NCI-H1694 treated with DMSO at 0.1 percent for 48 hours (cell line): ENCODE results near the gene TK2.
A peak's percentile ranks its signal among the peaks of the same experiment; 100 is the strongest.
"Not testable (repeated sequence)": the region's sequence is repeated elsewhere in the genome, so short reads cannot be mapped to it uniquely, and the experiment has no call there.

Experiments
- DNase-seq: peaks from one replicate; lab custom pipeline; 2025; lab: John Stamatoyannopoulos, UW

The TK2 gene

DNA sequence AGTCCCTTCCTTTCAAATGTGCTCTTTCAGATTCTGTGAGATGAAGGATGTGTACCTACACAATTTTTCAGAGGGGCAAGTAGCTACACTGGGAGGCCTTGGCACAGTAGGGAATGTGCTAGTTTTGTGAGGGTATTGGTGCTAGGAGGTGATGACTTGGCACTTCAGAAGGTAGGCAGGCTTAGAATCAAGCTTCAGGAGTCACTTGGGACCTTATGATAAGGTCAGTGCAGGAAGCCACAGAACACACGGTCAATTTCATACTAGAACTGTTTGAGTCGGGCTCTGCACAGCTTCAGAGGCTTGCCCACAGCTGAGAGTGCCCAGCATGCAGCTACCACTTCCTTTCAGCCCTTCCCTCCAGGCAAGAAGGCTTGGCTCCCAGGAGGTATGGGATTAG lies 22.4 kb upstream of the TK2 start:
- no peak for DNase-seq

DNA sequence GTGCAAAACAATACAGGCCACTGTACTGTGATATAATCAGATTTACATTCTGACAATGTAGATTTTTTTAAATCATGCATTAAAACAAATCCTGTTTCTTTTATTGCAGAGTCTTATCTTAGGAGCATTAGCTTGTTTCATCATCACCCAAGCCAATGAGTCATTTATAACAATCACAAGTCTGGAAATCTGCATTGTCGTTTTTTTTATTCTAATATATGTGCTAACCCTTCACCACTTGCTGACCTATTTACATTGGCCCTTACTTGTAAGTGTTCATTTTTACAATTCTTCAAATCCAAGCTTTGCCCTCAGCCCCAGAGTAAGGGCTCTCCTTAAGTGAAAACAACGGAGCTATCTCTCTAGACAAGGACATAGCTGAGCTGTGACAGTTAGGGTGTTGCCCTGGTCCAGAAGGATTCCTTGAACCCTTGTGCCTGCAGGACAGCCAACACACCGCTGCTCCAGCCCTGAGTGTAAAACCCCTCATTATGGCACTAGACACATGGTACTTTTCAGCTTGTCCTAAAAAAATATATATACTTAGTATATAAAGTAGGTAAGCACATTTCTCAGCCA lies 20.0 kb upstream of the TK2 start:
- no peak for DNase-seq

DNA sequence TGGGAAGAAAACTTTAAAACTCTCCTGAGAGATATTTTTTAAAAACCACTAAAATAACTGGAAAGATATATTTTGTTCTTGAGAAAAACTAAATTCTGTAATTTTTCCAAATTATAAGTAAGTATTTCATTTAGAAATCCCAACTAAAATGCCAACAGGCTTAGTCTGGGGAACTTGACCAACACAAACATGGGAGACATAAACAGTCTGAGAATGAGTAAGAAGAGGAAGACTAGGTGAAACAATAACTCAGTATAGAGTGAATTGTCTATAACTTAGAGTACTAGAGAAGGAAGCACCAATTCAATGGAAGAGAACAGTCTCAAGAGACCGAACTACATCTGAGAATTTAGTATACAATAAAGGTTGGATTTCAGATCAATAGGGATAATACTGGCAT lies 19.2 kb upstream of the TK2 start:
- no peak for DNase-seq

DNA sequence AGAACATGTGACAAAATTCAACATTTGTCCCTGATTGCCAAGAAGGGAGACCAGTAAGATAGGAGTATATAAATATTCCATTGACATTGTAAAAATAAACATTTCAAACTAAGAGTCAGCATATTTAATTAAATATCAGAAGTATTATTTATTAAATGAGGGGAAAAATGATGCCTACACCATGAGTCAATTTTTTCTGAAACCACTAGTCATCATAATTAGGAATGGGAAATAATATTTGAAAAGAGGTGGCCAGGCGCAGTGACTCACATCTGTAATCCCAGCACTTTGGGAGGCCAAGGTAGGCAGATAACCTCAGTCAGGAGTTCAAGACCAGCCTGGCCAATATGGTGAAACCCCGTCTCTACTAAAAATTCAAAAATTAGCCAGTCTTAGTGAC lies 18.4 kb upstream of the TK2 start:
- DNase-seq: no peak

DNA sequence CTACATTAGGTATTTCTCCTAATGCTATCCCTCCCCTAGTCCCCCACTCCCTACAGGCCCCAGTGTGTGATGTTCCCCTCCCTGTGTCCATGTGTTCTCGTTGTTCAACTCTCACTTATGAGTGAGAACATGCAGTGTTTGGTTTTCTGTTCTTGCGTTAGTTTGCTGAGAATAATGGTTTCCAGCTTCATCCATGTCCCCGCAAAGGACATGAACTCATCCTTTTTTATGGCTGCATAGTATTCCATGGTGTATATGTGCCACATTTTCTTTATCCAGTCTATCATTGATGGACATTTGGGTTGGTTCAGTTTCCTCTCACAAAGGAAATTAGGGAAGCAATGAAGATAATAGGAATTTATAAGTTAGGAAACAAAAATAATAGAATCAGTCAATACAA lies 17.3 kb upstream of the TK2 start:
- not testable (repeated sequence) for DNase-seq

DNA sequence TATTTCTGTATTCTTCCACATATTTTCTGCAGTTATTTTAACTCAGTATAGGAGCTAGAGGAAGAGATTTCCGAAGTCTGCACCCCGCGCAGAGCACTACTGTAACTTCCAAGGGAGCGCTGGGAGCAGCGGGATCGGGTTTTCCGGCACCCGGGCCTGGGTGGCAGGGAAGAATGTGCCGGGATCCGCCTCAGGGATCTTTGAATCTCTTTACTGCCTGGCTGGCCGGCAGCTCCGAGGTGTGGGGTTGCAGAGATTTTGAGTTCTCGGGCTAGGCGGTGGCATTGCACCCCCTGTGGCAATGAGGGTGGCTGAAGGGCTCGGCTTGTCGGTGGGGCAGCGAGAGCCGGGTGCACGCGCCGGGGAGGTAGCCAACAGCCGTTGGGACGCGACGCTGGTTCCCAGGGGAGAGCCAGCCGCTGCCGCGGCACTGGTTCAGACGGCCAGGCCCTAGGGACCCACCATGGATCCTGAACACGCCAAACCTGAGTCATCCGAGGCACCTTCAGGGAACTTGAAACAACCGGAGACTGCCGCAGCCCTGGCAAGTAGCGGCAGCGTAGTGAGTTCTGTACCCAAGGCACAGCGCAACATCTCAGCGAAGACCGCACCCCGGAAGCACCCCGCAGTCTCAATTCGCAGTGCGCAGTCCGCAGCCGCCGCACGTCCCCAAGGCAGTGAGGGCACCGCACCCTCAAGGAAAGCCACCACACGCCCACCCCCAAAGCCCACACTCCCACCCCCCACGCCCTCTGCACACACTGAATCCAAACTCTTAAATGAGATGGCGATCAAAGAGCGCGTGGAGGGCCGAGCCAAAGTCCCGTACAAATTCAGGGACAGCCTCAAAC lies 16.4 kb upstream of the TK2 start, which contains the start of gene CMTM1:
TSS of gene CMTM1 (plus strand) at position 389 of the 851 bp plus-strand sequence. CDS start at position 464, 75 bp downstream.
- DNase-seq: no peak

DNA sequence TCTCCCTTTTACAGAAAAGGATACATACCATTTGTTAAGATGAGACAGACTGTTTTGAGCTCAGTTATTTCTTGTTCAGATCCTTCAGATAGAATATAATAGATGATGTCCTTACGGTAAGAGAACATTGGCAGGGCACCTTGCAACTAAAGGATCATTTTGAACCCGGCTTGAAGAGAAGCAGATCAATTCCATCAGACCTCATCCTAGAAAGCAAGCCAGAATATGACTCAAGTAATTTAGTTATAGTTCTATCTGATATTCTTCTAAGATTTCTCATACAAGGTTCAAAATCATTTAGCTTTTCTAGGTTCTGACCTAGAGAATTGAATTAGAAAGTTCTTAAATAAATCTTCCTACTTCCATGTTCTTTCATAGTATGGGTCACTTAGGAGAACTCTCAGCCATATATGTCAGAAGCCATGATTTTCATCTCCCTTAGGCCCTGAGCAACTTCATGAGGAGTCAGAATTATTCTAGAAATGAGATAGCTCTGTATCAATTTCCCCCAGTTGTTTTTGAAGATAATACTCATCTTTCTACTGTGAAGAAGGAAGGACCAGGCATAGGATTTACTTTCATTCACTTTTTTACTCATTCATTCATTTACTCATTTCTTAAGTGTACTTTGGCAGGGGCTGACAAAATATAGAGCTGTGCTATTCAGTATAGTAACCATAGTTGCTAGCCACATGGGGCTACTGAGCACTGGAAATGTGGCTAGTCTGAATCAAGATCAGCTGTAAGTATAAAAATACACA lies 13.8 kb upstream of the TK2 start:
- DNase-seq: no peak

DNA sequence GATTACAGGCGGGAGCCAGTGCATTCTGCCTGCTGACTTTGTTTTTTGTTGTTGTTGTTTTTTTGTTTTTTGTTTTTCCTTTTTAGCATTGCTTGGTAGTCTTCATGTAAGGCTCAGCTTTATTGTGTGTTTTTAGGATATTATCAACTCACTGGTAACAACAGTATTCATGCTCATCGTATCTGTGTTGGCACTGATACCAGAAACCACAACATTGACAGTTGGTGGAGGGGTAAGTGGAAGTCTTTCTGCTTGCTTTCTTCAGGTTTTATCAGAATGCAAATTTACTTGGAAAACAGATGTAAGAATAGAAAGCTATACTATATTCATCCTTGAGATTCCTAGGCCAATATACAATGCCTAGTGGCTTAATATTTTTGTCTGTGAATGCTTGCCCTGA lies 13.1 kb upstream of the TK2 start:
- no peak for DNase-seq

DNA sequence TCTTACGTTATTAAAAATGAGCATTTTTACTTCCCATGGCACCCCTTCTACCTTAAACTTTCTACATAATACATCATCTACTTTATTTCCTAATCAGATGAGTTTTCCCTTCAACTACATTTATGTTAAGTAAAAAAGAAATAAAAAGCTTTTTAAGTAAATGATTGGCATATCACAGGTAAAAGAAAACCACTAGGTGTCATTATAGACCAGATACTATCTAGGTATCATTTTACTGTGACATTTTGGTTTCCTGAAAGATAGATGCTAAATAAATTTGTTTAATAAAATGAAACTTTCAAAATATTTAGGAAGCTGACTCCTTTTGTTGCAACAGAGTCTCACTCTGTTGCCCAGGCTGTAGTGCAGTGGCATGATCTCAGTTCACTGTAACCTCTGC lies 12.5 kb upstream of the TK2 start:
- DNase-seq: no peak

DNA sequence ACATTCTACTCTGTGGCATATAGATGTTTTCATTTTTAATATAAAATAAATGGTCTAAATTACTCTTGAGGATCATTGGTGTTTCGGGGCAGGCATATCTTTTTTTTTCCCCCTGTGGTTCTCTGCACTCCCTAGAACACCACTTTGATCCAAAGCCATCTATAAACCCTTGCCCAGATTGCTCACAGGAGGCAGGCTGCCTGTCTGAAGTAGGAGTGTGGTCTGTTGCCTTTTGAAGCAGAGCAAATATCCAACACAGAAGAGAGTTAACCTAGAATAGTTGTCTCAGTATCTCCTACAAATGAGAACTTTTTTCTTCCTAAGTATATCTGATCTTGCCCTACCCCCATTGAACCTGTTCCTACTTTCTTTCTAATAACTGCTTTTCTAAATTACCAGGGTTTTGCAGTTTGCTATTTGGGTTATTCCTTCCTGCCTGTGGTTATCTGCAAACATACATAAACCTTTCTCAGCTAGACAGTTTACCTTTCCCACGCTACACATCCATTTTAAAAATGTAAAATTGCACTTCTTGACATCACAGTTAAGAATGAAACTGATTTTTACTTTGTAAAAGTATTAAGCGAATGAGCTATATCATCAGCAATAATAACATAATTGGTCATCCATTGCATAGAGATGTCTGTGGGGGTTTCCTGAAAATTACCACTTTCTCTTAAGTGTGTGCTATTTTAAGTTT lies 11.6 kb upstream of the TK2 start:
- no peak for DNase-seq

DNA sequence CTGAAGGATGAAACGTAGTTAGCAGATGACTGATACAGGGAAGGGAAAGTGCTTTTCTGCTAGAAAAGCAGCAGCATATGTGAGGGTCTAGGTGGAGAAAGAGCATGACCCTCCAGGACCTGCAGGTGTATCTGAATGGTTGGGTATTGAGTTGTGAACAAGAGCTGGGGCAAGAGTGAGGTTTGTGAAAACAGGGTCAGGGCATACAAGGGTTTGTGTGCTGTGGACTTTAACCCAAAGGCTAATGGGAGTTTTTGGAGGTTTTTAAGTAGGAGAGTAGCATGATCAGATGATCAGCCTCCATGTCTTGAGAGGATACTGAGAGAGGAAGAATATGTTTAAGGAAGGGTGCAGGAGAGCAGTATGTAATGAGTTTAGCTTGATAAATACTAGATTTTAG lies 10.2 kb upstream of the TK2 start:
- no peak for DNase-seq

DNA sequence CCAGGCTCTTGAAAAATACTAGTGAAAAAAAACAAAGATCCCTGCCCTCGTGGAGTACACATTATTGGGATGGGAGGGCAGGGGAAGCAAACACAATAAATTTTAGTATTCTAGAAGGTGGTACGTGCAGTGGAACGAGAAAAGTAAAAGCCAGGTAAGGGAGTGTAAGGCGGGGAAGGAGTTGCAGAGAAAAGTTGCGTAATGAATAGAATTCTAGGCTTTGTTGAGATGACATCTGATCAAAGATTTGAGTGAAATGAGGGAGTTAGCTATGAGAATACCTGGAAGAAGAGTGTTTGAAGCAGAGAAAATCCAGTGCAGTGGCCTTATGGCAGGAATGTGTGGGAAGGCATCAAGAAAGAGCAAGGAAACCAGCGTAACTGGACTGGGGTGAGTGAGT lies 4.6 kb upstream of the TK2 start:
- DNase-seq: no peak

DNA sequence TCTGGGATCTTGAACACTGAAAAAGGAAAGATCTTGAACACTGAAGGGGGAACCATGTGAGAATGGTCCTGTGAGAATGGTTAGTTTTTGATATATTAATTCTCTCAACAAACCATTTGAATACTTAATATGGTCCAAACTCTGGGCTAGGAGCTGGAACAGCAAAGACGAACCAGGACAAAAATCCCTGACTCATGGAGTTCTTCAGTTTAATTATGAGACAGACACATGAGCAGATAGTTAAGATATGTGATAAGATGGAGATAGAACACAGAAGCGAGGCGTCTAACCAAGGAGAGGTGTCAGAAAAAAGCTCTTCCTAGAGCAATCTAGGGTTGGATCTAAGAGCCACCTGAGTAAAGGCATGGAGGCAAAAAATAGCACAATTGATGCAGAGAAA lies 4.1 kb upstream of the TK2 start:
- no peak for DNase-seq

DNA sequence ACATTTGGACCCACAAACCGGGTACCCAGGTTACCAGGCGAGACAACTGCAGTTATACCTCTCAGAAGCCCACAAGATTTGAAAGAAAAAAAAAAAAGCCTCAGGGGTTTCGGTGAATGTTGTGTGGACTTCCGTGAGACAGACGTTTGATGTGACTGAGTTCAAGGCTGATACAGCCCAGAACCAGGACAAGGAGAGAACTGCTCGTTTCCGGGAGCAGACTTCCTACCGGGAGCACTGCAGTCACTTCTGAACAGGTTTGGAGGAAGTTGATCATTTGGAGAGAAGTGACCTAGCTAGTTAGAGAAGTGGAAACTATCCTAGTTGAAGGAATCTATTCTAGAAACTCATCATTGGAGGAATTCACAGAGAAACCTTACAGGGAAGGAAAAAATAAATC lies 3.3 kb upstream of the TK2 start:
- DNase-seq: no peak

DNA sequence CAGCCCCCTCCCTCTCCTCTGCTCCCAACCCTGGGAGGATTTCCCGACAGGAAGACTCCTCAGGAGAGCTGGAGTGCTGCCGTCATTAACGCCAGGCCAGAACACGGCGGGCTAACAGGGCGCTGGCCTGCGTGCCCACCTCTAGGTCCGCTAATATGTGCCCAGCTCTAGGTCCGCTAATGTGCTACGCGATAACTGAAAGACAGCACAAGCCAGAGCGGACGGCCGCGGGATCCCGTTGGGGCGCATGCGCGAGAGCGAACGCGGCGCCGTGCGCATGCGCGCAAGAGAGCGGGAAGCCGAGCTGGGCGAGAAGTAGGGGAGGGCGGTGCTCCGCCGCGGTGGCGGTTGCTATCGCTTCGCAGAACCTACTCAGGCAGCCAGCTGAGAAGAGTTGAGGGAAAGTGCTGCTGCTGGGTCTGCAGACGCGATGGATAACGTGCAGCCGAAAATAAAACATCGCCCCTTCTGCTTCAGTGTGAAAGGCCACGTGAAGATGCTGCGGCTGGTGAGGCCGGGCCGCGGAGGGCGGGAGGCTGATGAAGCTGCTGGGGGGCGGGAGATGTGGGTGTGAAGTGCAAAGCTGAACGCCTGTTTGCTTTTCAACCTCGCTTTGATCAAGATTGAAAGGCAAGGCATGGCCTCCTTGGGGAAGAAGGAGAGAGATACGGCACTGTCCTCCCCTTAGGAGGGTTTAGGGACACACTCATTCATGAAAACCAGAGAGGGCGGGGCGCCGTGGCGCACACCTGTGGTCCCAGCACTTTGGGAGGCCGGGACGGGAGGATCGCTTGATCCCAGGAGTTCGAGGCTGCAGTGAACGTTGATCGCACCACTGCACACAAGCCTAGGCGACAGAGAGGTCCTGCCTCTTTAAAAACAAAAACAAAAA lies 2.6 kb upstream of the TK2 start, which contains the start of gene CKLF:
TSS of gene CKLF (plus strand) at position 291 of the 892 bp plus-strand sequence. CDS start at position 431, 140 bp downstream.
- DNase-seq: peak; percentile 75

DNA sequence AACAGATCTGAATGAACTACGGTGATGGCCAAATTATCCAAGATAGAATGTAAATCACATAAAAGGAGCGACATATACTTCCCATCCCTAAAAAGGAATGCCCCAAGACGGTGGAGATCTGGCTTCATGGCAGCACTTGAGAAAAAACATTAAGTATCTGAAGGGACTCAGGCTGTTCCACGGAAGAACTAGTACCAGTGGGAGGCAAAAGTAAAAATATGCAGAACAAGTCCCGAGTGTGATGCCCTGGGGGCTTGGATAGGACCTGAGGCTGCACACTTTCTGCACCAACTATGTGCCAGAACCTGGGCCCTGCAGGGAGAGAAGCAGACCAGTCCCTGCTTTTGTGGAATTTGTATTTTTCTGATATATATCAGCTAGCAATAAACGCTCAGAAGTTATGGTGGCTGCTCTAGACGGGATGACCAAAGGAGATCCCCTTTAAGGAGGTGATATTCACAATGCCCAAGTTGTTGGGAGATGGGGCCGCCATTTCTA lies 1.9 kb upstream of the TK2 start:
- DNase-seq: no peak

DNA sequence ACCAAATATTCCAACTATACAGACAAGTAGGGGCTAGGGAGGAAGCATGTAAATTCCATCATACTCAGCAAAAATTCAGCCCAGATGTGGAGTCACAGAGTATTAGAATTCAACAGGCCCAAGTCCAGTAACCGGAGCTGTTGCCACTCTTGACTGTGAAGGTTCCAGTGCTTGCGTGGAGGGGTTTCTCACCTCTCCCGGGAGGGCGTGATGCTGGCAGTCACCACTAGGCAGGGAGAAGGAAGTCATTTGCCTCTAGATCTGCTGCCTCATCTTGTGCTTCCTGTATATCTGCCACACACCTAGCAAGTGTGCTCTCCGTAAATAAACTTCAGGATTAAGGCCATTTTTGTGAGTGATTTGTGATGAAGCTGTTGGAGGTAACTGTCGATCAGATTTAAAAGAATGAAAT lies 1.4 kb upstream of the TK2 start:
- DNase-seq: peak; percentile 35

DNA sequence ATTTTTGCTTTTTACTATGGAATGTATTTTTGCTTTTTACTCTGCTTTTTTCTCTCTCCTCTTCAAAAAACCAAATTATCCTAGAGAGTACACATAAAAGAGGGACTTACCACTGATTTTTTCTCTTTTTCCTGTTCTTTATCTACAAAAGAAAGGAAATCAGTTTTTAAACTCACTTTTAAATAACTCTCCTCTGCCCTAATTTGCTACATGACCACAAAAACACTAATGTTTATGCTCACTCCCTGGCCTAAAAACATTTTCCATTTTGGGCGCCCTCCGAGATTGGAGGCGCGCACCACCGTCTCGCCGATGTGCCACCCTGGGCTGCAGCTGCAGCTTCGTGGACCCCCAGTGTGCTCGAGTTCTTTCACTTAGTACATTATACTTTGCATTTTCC lies 1.1 kb downstream of the TK2 start:
- no peak for DNase-seq

DNA sequence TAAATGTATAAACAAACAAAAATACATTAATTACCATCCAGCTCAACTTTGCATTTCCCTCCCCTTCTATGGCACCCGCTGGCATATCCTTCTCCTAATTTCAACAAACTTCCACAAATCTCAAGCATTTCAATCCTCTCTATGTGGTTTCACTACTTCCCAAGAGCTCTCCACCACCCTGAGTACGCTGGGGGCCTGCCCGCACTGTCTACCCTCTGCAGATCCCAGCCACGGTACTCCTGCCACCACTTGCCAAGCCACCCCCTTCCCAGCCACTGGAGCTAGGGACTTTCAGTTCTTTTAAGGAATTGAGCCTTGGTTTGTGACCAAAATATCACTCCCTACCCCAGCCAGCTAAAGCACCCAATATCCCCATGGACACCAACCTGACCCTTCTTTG lies 1.9 kb downstream of the TK2 start:
- DNase-seq: no peak

DNA sequence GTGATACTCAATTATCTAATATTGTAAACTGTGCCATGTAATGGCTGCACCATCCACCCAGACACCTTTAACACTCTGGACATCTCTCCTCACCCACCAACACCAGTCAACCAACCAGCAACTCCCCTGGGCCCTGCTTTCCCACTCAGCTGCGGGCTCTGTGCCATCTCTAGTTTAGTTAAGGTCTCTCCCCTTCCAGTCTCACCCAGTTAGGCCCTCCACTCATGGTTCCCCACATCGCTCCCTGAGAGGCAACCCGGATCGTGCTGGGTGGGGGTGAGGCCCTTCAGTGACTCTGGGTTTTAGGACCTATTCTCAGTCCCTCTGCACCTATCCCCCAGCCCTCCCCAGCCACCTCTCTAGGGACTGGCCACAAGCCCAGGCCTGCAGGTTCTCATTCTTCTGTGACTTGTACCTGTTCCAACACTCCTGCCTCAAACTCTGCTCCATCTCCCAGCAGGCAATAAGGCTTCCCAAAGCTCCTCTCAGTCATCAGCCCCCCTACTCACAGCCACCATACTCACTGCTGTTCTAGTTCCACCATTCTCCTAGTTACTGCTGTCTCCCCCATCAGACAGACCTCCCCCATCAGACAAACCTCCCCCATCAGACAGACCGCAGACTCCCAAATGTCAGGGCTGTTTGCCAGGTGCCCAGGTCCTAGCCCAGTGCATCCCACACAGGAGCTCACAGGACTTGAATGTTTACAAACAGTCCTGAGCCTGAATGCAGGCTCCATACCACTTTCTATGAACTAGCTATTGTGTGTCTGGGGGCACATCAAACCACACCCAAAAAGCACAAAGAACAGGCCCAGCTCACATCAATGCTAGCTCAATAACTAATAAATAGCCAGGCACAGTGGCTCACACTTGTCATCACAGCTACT lies 2.6 kb downstream of the TK2 start:
- no peak for DNase-seq
